HG03460 (cell line): Measurements from ENCODE around the gene KRTAP21-3.

Experiments used
- ATAC-seq: cut with Tn5 transposase; IDR thresholded peaks from one replicate; pipeline ENCODE4 v1.9.1; 2021; ENCODE audit not compliant: unreplicated experiment

The KRTAP21-3 gene

DNA sequence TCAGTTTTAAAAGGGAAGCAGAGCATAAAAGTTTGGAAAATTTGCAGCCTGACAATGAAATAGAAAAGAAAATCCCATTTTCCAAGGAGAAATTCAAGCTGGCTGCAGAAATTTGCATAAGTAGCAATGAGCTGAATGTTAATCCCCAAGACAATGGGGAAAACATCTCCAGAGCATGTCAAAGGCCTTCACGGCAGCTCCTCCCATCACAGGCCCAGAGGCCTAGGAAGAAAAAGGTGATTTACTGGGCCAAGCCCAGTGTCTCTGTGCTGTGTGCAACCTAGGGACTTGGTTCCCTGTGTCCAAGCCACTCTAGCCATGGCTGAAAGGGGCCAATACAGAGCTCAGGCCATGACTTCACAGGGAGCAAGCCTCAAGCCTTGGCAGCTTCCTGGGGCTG lies 49.8 kb downstream of the KRTAP21-3 start:
- ATAC-seq, result no peak
